PC-9 (cell line): ENCODE data around the gene BEND3. TPM values are rescaled to one million over a fixed set of nuclear protein-coding genes. Genes with fewer than 3 reads are reported as not detected.

Experiments used
- BruUV-seq: library from RNA; stranded (reverse); fragments of 400-500 nt; replicated peaks from 2 replicates; lab custom pipeline; 2021; lab: Mats Ljungman, UMichigan
- CTCF ChIA-PET: fragments of 300-600 bp; sonication (Branson Sonifier 250); formaldehyde crosslinking; loops from one replicate; lab custom pipeline; 2022; ENCODE audit warnings: antibody characterized with exemption; lab: Charles Lee
- POLR2A ChIA-PET: fragments of 300-600 bp; sonication (Branson Sonifier 250); formaldehyde crosslinking; loops from one replicate; lab custom pipeline; 2022; ENCODE audit warnings: antibody characterized with exemption; ENCODE audit not compliant: unreplicated experiment; lab: Charles Lee
- DNase-seq, 2 experiments: peaks; one replicate each; pipeline versions ENCODE4 v3.0.0 to v3.0.0-alpha.2; 2015 to 2022; ENCODE audit warnings: mixed read lengths in 1 of 2
- H2AFZ ChIP-seq: fragments of 200-600 bp; sonication (generic); 2 replicates; pipeline ENCODE4 v1.8.1; 2017; ENCODE audit warnings: antibody characterized with exemption
- H3F3A ChIP-seq: fragments of 200-600 bp; sonication (generic); 2 replicates; pipeline ENCODE4 v1.8.1; 2017; ENCODE audit warnings: antibody characterized with exemption, mild to moderate bottlenecking, low read depth; ENCODE audit not compliant: insufficient read depth
- H3K27ac ChIP-seq: fragments of 200-600 bp; sonication (generic); 2 replicates; pipeline ENCODE4 v1.6.1; 2016; ENCODE audit warnings: mixed run types
- H3K27me3 ChIP-seq: fragments of 200-600 bp; sonication (generic); 2 replicates; pipeline ENCODE4 v1.6.1; 2016; ENCODE audit warnings: low read depth, mixed run types; ENCODE audit not compliant: insufficient read depth
- H3K36me3 ChIP-seq: fragments of 200-600 bp; sonication (generic); 2 replicates; pipeline ENCODE4 v1.6.1; 2016; ENCODE audit warnings: low read depth, mixed run types
- H3K4me1 ChIP-seq: fragments of 200-600 bp; sonication (generic); replicated peaks from 2 replicates; pipeline ENCODE4 v1.6.1; 2016; ENCODE audit warnings: mixed run types; ENCODE audit not compliant: insufficient read depth
- H3K4me2 ChIP-seq: fragments of 200-600 bp; sonication (generic); 2 replicates; pipeline ENCODE4 v1.6.1; 2017; ENCODE audit warnings: mixed run types
- H3K4me3 ChIP-seq: fragments of 200-600 bp; sonication (generic); 2 replicates; pipeline ENCODE4 v1.6.1; 2016; ENCODE audit warnings: mixed run types
- H3K79me2 ChIP-seq: fragments of 200-600 bp; sonication (generic); 2 replicates; pipeline ENCODE4 v1.6.1; 2017; ENCODE audit warnings: low read depth, mixed run types
- H3K9me2 ChIP-seq: fragments of 200-600 bp; sonication (generic); 2 replicates; pipeline ENCODE4 v1.8.1; 2017; ENCODE audit warnings: mild to moderate bottlenecking; ENCODE audit not compliant: insufficient read depth
- H3K9me3 ChIP-seq: fragments of 200-600 bp; sonication (generic); 2 replicates; pipeline ENCODE4 v1.8.1; 2016; ENCODE audit warnings: low read depth; ENCODE audit not compliant: insufficient read depth
- H4K20me1 ChIP-seq: fragments of 200-600 bp; sonication (generic); 2 replicates; pipeline ENCODE4 v1.8.1; 2017; ENCODE audit not compliant: insufficient read depth
- CTCF ChIP-seq: fragments of 200-600 bp; sonication (generic); conservative IDR thresholded peaks from 2 replicates; pipeline ENCODE4 v1.6.1; 2017; ENCODE audit warnings: mixed run types, antibody characterized with exemption, mild to moderate bottlenecking, moderate library complexity
- EZH2 ChIP-seq: fragments of 200-600 bp; sonication (generic); IDR thresholded peaks from 2 replicates; pipeline ENCODE4 v1.8.0; 2017; ENCODE audit warnings: antibody characterized with exemption, low read depth
- intact Hi-C: fragments of 100-400 bp; cut with micrococcal nuclease; formaldehyde crosslinking; loops from one replicate; pipeline ENCODE4 v1.10.0; 2022; ENCODE audit not compliant: unreplicated experiment
- total RNA-seq: library from RNA; stranded (reverse); gene quantifications from 2 replicates; pipeline ENCODE4 v1.2.3, GENCODE V29; 2021

Gene BEND3
- total RNA-seq, 1 experiment from 2014 or later: 3.4 TPM

GRCh38 chr6:107156617-107157016 is 41.3 kb upstream of the BEND3 start:
- intact Hi-C loops: no loop called here
- no peaks in the 10 kb centered on the region for H3K4me1 ChIP-seq
- H3K27me3 ChIP-seq: no peaks in the 10 kb centered on the region
- H2AFZ ChIP-seq: no peak overlapping the region
- ChIA-PET CTCF (no interaction called here), POLR2A (no interaction called here)
- no peaks in the 10 kb centered on the region for H3F3A ChIP-seq
- DNase-seq: no peak
- no peaks in the 10 kb centered on the region for H3K36me3 ChIP-seq
- TF ChIP-seq EZH2 (no peak), CTCF (no peak)
- no peak overlapping the region for H3K4me2 ChIP-seq
- H4K20me1 ChIP-seq: no peaks in the 10 kb centered on the region
- H3K9me3 ChIP-seq: no peaks in the 10 kb centered on the region
- no TSS peak for BruUV-seq
- no peaks in the 10 kb centered on the region for H3K9me2 ChIP-seq
- no peaks in the 10 kb centered on the region for H3K79me2 ChIP-seq
- H3K4me3 ChIP-seq: no peak overlapping the region
- no peak overlapping the region for H3K27ac ChIP-seq

- CTCF ChIA-PET: no interaction called here
- intact Hi-C loops: no loop called here
- Histone ChIP-seq H3K4me2 (no peak overlapping the region), H2AFZ (no peak overlapping the region), H3K27ac (no peak overlapping the region), H3K79me2 (no peaks in the 10 kb centered on the region), H4K20me1 (no peaks in the 10 kb centered on the region), H3K36me3 (no peaks in the 10 kb centered on the region), H3K9me2 (no peaks in the 10 kb centered on the region), H3K27me3 (no peaks in the 10 kb centered on the region), H3F3A (no peaks in the 10 kb centered on the region), H3K4me1 (no peaks in the 10 kb centered on the region), H3K4me3 (no peak overlapping the region), H3K9me3 (no peaks in the 10 kb centered on the region)
- DNase-seq: no peak
- TF ChIP-seq CTCF (no peak), EZH2 (no peak)
- POLR2A ChIA-PET: no interaction called here
- BruUV-seq: no TSS peak
These were observed 39.5 kb upstream of the BEND3 start for GRCh38 chr6:107154801-107155160.

GRCh38 chr6:107154131-107154800 is 39.0 kb upstream of the BEND3 start:
- H3K4me2 ChIP-seq: no peak overlapping the region
- no peaks in the 10 kb centered on the region for H3K79me2 ChIP-seq
- ChIA-PET CTCF (no interaction called here), POLR2A (no interaction called here)
- no peaks in the 10 kb centered on the region for H3K27me3 ChIP-seq
- intact Hi-C loops: no loop called here
- H3K36me3 ChIP-seq: no peaks in the 10 kb centered on the region
- no peaks in the 10 kb centered on the region for H3K9me2 ChIP-seq
- no peak overlapping the region for H2AFZ ChIP-seq
- no peak for DNase-seq
- no peaks in the 10 kb centered on the region for H3K4me1 ChIP-seq
- no peaks in the 10 kb centered on the region for H3F3A ChIP-seq
- H3K4me3 ChIP-seq: no peak overlapping the region
- H3K27ac ChIP-seq: no peak overlapping the region
- H3K9me3 ChIP-seq: no peaks in the 10 kb centered on the region
- no peaks in the 10 kb centered on the region for H4K20me1 ChIP-seq
- no TSS peak for BruUV-seq
- TF ChIP-seq EZH2: no peak
- no peak for TF ChIP-seq CTCF
